Lower leg skin (tissue), 3 donors: ENCODE data around the gene MKRN2OS.

Experiments used
- POLR2A ChIP-seq, 2 donors: fragments of 450-650 bp; IDR thresholded peaks; one replicate each; pipeline ENCODE4 v1.6.1; 2016 to 2017; ENCODE audit warnings: antibody characterized with exemption in 2 of 2, mild to moderate bottlenecking in 1 of 2, moderate library complexity in 1 of 2
- TF ChIP-seq, protein P1 (sequence below), 3 donors: fragments of 450-650 bp; IDR thresholded peaks; one replicate each; pipeline ENCODE4 v1.5.1; 2016; ENCODE audit warnings: antibody characterized with exemption in 3 of 3, mild to moderate bottlenecking in 3 of 3, moderate library complexity in 2 of 3

GRCh38 chr3:12541625-12542024 lies 3.7 kb downstream of the MKRN2OS start:
- TF ChIP-seq, protein P1, sequence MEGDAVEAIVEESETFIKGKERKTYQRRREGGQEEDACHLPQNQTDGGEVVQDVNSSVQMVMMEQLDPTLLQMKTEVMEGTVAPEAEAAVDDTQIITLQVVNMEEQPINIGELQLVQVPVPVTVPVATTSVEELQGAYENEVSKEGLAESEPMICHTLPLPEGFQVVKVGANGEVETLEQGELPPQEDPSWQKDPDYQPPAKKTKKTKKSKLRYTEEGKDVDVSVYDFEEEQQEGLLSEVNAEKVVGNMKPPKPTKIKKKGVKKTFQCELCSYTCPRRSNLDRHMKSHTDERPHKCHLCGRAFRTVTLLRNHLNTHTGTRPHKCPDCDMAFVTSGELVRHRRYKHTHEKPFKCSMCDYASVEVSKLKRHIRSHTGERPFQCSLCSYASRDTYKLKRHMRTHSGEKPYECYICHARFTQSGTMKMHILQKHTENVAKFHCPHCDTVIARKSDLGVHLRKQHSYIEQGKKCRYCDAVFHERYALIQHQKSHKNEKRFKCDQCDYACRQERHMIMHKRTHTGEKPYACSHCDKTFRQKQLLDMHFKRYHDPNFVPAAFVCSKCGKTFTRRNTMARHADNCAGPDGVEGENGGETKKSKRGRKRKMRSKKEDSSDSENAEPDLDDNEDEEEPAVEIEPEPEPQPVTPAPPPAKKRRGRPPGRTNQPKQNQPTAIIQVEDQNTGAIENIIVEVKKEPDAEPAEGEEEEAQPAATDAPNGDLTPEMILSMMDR (IDR thresholded peaks at IDR 0.05): no peak
- TF ChIP-seq POLR2A (IDR thresholded peaks at IDR 0.05): no peak
